ENCODE data around the gene ZNF672.

The ZNF672 gene

GRCh38 chr1:248838357-248839167 lies 538 bp downstream of the ZNF672 start:
- peak overlapping the region; percentile 93 for H3K27ac Mint-ChIP-seq
- peaks cover 18% of the 10 kb centered on the region for H3K4me1 Mint-ChIP-seq (ENCODE audit: low read depth)
- H3K36me3 Mint-ChIP-seq (ENCODE audit: low read depth) = no peaks in the 10 kb centered on the region
- no peaks in the 10 kb centered on the region for H3K27me3 Mint-ChIP-seq (ENCODE audit: low read depth)
- no peak overlapping the region for H3K4me3 Mint-ChIP-seq
- H3K9me3 Mint-ChIP-seq = no peaks in the 10 kb centered on the region

- H3K4me1 Mint-ChIP-seq (ENCODE audit: low read depth) = peaks cover 20% of the 10 kb centered on the region
- peak overlapping the region; percentile 93 for H3K27ac Mint-ChIP-seq
- no peaks in the 10 kb centered on the region for H3K9me3 Mint-ChIP-seq
- H3K36me3 Mint-ChIP-seq (ENCODE audit: low read depth) = peaks cover 2% of the 10 kb centered on the region
- no peaks in the 10 kb centered on the region for H3K27me3 Mint-ChIP-seq (ENCODE audit: low read depth)
- no peak overlapping the region for H3K4me3 Mint-ChIP-seq
These were observed 1.1 kb downstream of the ZNF672 start for GRCh38 chr1:248839168-248839555.

GRCh38 chr1:248840946-248841345 lies 2.9 kb downstream of the ZNF672 start:
- no peaks in the 10 kb centered on the region for H3K27me3 Mint-ChIP-seq (ENCODE audit: low read depth)
- peaks cover 11% of the 10 kb centered on the region for H3K36me3 Mint-ChIP-seq (ENCODE audit: low read depth)
- peaks cover 20% of the 10 kb centered on the region for H3K4me1 Mint-ChIP-seq (ENCODE audit: low read depth)
- peak overlapping the region; percentile 23 for H3K4me3 Mint-ChIP-seq
- H3K9me3 Mint-ChIP-seq = no peaks in the 10 kb centered on the region
- H3K27ac Mint-ChIP-seq = peak overlapping the region; percentile 32

- H3K36me3 Mint-ChIP-seq (ENCODE audit: low read depth) = peaks cover 14% of the 10 kb centered on the region
- no peak overlapping the region for H3K27ac Mint-ChIP-seq
- no peak overlapping the region for H3K4me3 Mint-ChIP-seq
- H3K9me3 Mint-ChIP-seq = no peaks in the 10 kb centered on the region
- no peaks in the 10 kb centered on the region for H3K27me3 Mint-ChIP-seq (ENCODE audit: low read depth)
- H3K4me1 Mint-ChIP-seq (ENCODE audit: low read depth) = peaks cover 20% of the 10 kb centered on the region
These were observed 3.8 kb downstream of the ZNF672 start for GRCh38 chr1:248841702-248842395.

GRCh38 chr1:248842781-248843331 lies 4.8 kb downstream of the ZNF672 start:
- no peaks in the 10 kb centered on the region for H3K9me3 Mint-ChIP-seq

GRCh38 chr1:248843687-248844086 lies 5.7 kb downstream of the ZNF672 start:
- H3K36me3 Mint-ChIP-seq (ENCODE audit: low read depth) = peaks cover 15% of the 10 kb centered on the region
- H3K27ac Mint-ChIP-seq = no peak overlapping the region
- H3K9me3 Mint-ChIP-seq = no peaks in the 10 kb centered on the region
- no peak overlapping the region for H3K4me3 Mint-ChIP-seq
- H3K4me1 Mint-ChIP-seq (ENCODE audit: low read depth) = peaks cover 20% of the 10 kb centered on the region
- H3K27me3 Mint-ChIP-seq (ENCODE audit: low read depth) = no peaks in the 10 kb centered on the region

More at GRCh38 chr1:248842781-248843331, 4.8 kb downstream of the ZNF672 start:
- Mint-ChIP-seq H3K27ac (no peak overlapping the region), H3K4me3 (no peak overlapping the region), H3K36me3 (ENCODE audit: low read depth) (peaks cover 15% of the 10 kb centered on the region), H3K4me1 (ENCODE audit: low read depth) (peaks cover 20% of the 10 kb centered on the region), H3K27me3 (ENCODE audit: low read depth) (no peaks in the 10 kb centered on the region)

- Mint-ChIP-seq H3K4me1 (ENCODE audit: low read depth) (peaks cover 15% of the 10 kb centered on the region), H3K9me3 (no peaks in the 10 kb centered on the region), H3K27me3 (ENCODE audit: low read depth) (no peaks in the 10 kb centered on the region), H3K36me3 (ENCODE audit: low read depth) (peaks cover 19% of the 10 kb centered on the region), H3K4me3 (no peak overlapping the region), H3K27ac (no peak overlapping the region)
These were observed 6.5 kb downstream of the ZNF672 start for GRCh38 chr1:248844526-248844925.

- Mint-ChIP-seq H3K27me3 (ENCODE audit: low read depth) (no peaks in the 10 kb centered on the region), H3K4me3 (no peak overlapping the region), H3K36me3 (ENCODE audit: low read depth) (peaks cover 25% of the 10 kb centered on the region), H3K27ac (no peak overlapping the region), H3K4me1 (ENCODE audit: low read depth) (peaks cover 3% of the 10 kb centered on the region), H3K9me3 (no peaks in the 10 kb centered on the region)
These were observed 9.3 kb downstream of the ZNF672 start for GRCh38 chr1:248847181-248847955.

GRCh38 chr1:248847956-248848561 lies 10.0 kb downstream of the ZNF672 start:
- no peak overlapping the region for H3K27ac Mint-ChIP-seq
- H3K27me3 Mint-ChIP-seq (ENCODE audit: low read depth) = no peaks in the 10 kb centered on the region
- H3K4me1 Mint-ChIP-seq (ENCODE audit: low read depth) = peaks cover 3% of the 10 kb centered on the region
- H3K4me3 Mint-ChIP-seq = no peak overlapping the region
- H3K36me3 Mint-ChIP-seq (ENCODE audit: low read depth) = peaks cover 25% of the 10 kb centered on the region
- H3K9me3 Mint-ChIP-seq = no peaks in the 10 kb centered on the region

GRCh38 chr1:248848602-248849001 lies 10.6 kb downstream of the ZNF672 start:
- Mint-ChIP-seq H3K27ac (no peak overlapping the region), H3K9me3 (no peaks in the 10 kb centered on the region), H3K36me3 (ENCODE audit: low read depth) (peaks cover 25% of the 10 kb centered on the region), H3K4me3 (no peak overlapping the region), H3K4me1 (ENCODE audit: low read depth) (peaks cover 3% of the 10 kb centered on the region), H3K27me3 (ENCODE audit: low read depth) (no peaks in the 10 kb centered on the region)

- H3K9me3 Mint-ChIP-seq = no peaks in the 10 kb centered on the region
- H3K27ac Mint-ChIP-seq = no peak overlapping the region
- H3K4me1 Mint-ChIP-seq (ENCODE audit: low read depth) = no peaks in the 10 kb centered on the region
- H3K4me3 Mint-ChIP-seq = no peak overlapping the region
- no peaks in the 10 kb centered on the region for H3K27me3 Mint-ChIP-seq (ENCODE audit: low read depth)
- H3K36me3 Mint-ChIP-seq (ENCODE audit: low read depth) = peaks cover 24% of the 10 kb centered on the region
These were observed 11.1 kb downstream of the ZNF672 start for GRCh38 chr1:248849152-248849551.

- Mint-ChIP-seq H3K4me1 (ENCODE audit: low read depth) (peaks cover 2% of the 10 kb centered on the region), H3K4me3 (no peak overlapping the region), H3K27ac (no peak overlapping the region), H3K27me3 (ENCODE audit: low read depth) (no peaks in the 10 kb centered on the region), H3K36me3 (ENCODE audit: low read depth) (peaks cover 25% of the 10 kb centered on the region), H3K9me3 (no peaks in the 10 kb centered on the region)
These were observed 11.6 kb downstream of the ZNF672 start for GRCh38 chr1:248849637-248850036.

- H3K4me3 Mint-ChIP-seq = no peak overlapping the region
- peaks cover 29% of the 10 kb centered on the region for H3K36me3 Mint-ChIP-seq (ENCODE audit: low read depth)
- peaks cover 4% of the 10 kb centered on the region for H3K4me1 Mint-ChIP-seq (ENCODE audit: low read depth)
- no peaks in the 10 kb centered on the region for H3K9me3 Mint-ChIP-seq
- no peak overlapping the region for H3K27ac Mint-ChIP-seq
- no peaks in the 10 kb centered on the region for H3K27me3 Mint-ChIP-seq (ENCODE audit: low read depth)
These were observed 12.1 kb downstream of the ZNF672 start for GRCh38 chr1:248850124-248850523.
